AG09319 (cell line): ENCODE results near the gene CLEC3B.
A peak's percentile ranks its signal among the peaks of the same experiment; 100 is the strongest.

Experiments used
- DNase-seq: peaks from one replicate; pipeline ENCODE4 v3.0.0-alpha.2; 2010; ENCODE audit warnings: low read depth; ENCODE audit errors: extremely low read depth
- TF ChIP-seq, protein P1 (sequence below): IDR thresholded peaks from 2 replicates; pipeline ENCODE4 v1.5.1; 2011; ENCODE audit warnings: low read depth, mild to moderate bottlenecking, inconsistent platforms, low read length, moderate library complexity

Gene CLEC3B

DNA sequence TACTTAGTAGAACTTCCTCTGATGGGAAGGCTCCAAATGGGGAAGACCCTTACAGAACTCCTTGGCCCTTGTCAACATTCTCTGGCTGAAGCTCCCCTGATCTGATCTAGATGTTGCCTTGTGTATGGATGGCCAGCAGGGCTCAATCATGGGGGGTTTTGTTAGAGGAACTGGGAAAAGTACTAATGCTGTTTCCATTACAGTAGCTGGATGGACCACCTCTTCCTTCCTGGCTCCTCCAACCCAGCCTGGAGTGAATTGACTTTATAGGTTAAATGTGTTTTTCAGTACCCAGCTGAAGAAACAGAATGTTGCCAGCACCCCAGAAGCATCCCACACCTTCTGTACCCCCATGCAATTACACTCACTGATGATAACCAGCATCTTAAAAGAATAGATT, 22.7 kb upstream of the CLEC3B start:
- TF ChIP-seq, protein P1, sequence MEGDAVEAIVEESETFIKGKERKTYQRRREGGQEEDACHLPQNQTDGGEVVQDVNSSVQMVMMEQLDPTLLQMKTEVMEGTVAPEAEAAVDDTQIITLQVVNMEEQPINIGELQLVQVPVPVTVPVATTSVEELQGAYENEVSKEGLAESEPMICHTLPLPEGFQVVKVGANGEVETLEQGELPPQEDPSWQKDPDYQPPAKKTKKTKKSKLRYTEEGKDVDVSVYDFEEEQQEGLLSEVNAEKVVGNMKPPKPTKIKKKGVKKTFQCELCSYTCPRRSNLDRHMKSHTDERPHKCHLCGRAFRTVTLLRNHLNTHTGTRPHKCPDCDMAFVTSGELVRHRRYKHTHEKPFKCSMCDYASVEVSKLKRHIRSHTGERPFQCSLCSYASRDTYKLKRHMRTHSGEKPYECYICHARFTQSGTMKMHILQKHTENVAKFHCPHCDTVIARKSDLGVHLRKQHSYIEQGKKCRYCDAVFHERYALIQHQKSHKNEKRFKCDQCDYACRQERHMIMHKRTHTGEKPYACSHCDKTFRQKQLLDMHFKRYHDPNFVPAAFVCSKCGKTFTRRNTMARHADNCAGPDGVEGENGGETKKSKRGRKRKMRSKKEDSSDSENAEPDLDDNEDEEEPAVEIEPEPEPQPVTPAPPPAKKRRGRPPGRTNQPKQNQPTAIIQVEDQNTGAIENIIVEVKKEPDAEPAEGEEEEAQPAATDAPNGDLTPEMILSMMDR: no peak
- DNase-seq: no peak

GRCh38 chr3:45003859-45004258, 22.2 kb upstream of the CLEC3B start:
- DNase-seq: no peak
- TF ChIP-seq, protein P1: no peak

GRCh38 chr3:45007091-45007490, 19.0 kb upstream of the CLEC3B start:
- DNase-seq: no peak
- TF ChIP-seq, protein P1: no peak

- TF ChIP-seq, protein P1: no peak
Measured at GRCh38 chr3:45008117-45008516, 18.0 kb upstream of the CLEC3B start.

DNA sequence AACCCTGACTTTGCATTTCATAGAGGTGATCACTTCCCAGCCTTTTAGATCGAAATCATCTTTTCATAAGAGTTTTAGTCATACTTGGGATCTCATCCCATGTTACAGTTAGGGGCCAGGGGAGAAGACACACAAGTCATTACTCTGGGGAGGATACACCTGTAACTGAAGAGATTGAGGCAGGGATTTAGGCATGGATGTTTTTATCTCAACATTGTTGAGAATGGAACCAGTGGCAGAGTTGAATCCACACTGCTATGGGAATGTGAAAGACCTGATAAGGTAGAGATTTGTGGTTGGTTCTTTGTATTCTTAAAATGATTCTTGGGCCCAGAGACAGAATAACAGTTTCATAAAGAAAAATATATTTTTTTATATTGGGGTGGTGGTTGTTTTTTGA, 16.2 kb upstream of the CLEC3B start:
- TF ChIP-seq, protein P1: no peak
- DNase-seq: no peak

More at GRCh38 chr3:45008117-45008516, 18.0 kb upstream of the CLEC3B start:
- no peak for DNase-seq

GRCh38 chr3:45010811-45011333, 15.2 kb upstream of the CLEC3B start:
- TF ChIP-seq, protein P1: no peak
- peak; percentile 35 for DNase-seq

DNA sequence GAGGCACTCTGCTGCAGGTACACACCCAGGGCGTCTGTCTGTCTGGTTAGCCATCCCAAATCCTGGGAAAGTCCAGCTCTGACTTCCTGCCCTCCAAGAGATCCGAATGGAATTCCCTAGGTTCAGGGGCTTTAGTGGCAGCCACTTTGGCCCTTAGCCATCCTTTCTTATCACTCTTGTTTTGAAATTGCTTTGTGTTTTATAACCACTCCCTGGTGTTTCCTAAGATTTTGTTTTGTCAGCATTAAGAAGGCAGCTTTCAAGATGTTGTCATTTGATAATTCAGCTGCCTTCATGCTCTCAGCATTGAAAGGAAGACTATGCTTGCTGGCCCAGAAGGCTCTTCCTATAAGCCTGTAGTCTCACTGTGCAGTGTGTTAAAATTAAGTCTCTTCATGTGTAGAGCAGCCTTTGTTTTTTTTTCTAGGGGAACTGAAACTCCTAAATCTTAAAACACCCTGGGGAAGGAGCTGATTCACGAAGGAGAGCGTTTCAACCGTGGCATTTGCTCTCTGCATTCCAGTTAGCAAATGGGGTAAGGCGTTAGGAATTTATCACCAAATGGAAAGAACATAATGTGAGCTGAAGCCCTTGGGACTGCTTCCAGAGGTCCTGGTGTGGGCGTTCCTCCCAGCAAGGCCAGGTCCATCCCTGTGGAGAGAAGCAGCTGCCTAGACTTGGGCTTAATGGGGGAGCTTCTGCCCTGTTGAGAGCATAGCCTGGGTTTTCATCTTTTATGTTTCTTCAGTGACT, 14.2 kb upstream of the CLEC3B start:
- DNase-seq: peak; percentile 69
- TF ChIP-seq, protein P1: no peak
